H1 (cell line): ENCODE data around the gene PWP1. TPM values are rescaled to one million over a fixed set of nuclear protein-coding genes. Genes with fewer than 3 reads are reported as not detected.

Source experiments
- CTCF ChIA-PET: fragments of 300-600 bp; sonication (Branson Sonifier 250); formaldehyde crosslinking; loops from one replicate; lab custom pipeline; 2021; ENCODE audit not compliant: partially characterized antibody; lab: Charles Lee
- POLR2A ChIA-PET: fragments of 300-600 bp; sonication (Branson Sonifier 250); formaldehyde crosslinking; loops from one replicate; lab custom pipeline; 2021; ENCODE audit warnings: inconsistent platforms; ENCODE audit not compliant: partially characterized antibody; lab: Charles Lee
- DNase-seq, 2 experiments: peaks; one replicate each; pipeline versions ENCODE4 v3.0.0 to v3.0.0-alpha.2; 2010 to 2022; ENCODE audit warnings: low spot score in 2 of 2, low read depth in 1 of 2, mixed read lengths in 1 of 2
- FAIRE-seq: peaks from 2 replicates; lab custom pipeline; 2011; peaks lifted over from hg19 to GRCh38; lab: Jason Lieb, UNC
- H2AFZ ChIP-seq: 2 replicates; pipeline ENCODE4 v1.8.1; 2012; ENCODE audit warnings: low read length, inconsistent platforms
- H2AK5ac ChIP-seq: 2 replicates; pipeline ENCODE4 v1.6.1; 2013; ENCODE audit warnings: low read depth, low read length
- H2BK120ac ChIP-seq: replicated peaks from 2 replicates; pipeline ENCODE3; 2013; ENCODE audit warnings: low read depth, low read length, inconsistent platforms
- H2BK12ac ChIP-seq: 2 replicates; pipeline ENCODE4 v1.6.1; 2013; ENCODE audit warnings: low read depth, low read length
- H2BK15ac ChIP-seq: 2 replicates; pipeline ENCODE4 v1.6.1; 2013; ENCODE audit warnings: low read length
- H2BK20ac ChIP-seq: 2 replicates; pipeline ENCODE4 v1.6.1; 2013; ENCODE audit warnings: low read length
- H2BK5ac ChIP-seq: 2 replicates; pipeline ENCODE4 v1.6.1; 2013; ENCODE audit warnings: low read depth, low read length
- H3K14ac ChIP-seq: 2 replicates; pipeline ENCODE4 v1.6.1; 2013; ENCODE audit warnings: inconsistent platforms; ENCODE audit not compliant: insufficient read length
- H3K18ac ChIP-seq: 2 replicates; pipeline ENCODE4 v1.6.1; 2013; ENCODE audit warnings: low read length; ENCODE audit errors: extremely low read depth
- H3K23ac ChIP-seq: 2 replicates; pipeline ENCODE4 v1.6.1; 2013; ENCODE audit warnings: inconsistent platforms; ENCODE audit not compliant: insufficient read length
- H3K23me2 ChIP-seq: 2 replicates; pipeline ENCODE4 v1.6.1; 2013; ENCODE audit warnings: low read depth, low read length
- H3K27ac ChIP-seq: 2 replicates; pipeline ENCODE4 v1.6.1; 2011; ENCODE audit warnings: low read depth, low read length, inconsistent platforms
- H3K27me3 ChIP-seq, 4 experiments: replicated peaks in 1 of 4; 1 replicate in 1 of 4; 2 replicates in 3 of 4; pipeline versions ENCODE4 v1.6.1 to v1.8.1; 2011 to 2013; ENCODE audit warnings: low read length in 3 of 4, mild to moderate bottlenecking in 3 of 4, inconsistent platforms in 2 of 4, mixed read lengths in 2 of 4, moderate library complexity in 1 of 4; ENCODE audit not compliant: control insufficient read depth in 3 of 4, insufficient read depth in 3 of 4; ENCODE audit errors: extremely low read depth in 1 of 4
- H3K36me3 ChIP-seq, 4 experiments: 2 replicates each; pipeline versions ENCODE4 v1.6.1 to v1.8.1; 2011 to 2013; ENCODE audit warnings: mild to moderate bottlenecking in 4 of 4, low read length in 3 of 4, moderate library complexity in 2 of 4, control low read depth in 1 of 4, inconsistent platforms in 1 of 4; ENCODE audit not compliant: insufficient read depth in 4 of 4, control insufficient read depth in 2 of 4
- H3K4ac ChIP-seq: replicated peaks from 2 replicates; pipeline ENCODE3; 2013; ENCODE audit warnings: low read length, low read depth, mixed read lengths, inconsistent platforms; ENCODE audit not compliant: insufficient read length
- H3K4me1 ChIP-seq, 4 experiments: replicated peaks in 1 of 4; 1 replicate in 1 of 4; 2 replicates in 3 of 4; pipeline versions ENCODE4 v1.6.1 to v1.8.1; 2011 to 2013; ENCODE audit warnings: low read length in 3 of 4, inconsistent platforms in 2 of 4, mixed read lengths in 1 of 4; ENCODE audit not compliant: insufficient read depth in 4 of 4, control insufficient read depth in 3 of 4
- H3K4me2 ChIP-seq, 2 experiments: 2 replicates each; pipeline versions ENCODE4 v1.6.1 to v1.8.1; 2011 to 2013; ENCODE audit warnings: low read depth in 2 of 2, low read length in 2 of 2, control low read depth in 1 of 2, inconsistent platforms in 1 of 2, mild to moderate bottlenecking in 1 of 2; ENCODE audit not compliant: insufficient read depth in 1 of 2
- H3K4me3 ChIP-seq, 4 experiments: fragments of 200-600, 300-600 bp in 1 of 4; sonication (generic), shearing (Covaris generic), sonication (Bioruptor Twin) in 1 of 4; 2 replicates each; pipeline versions ENCODE4 v1.5.1 to v1.8.1; 2011 to 2016; ENCODE audit warnings: low read length in 4 of 4, low read depth in 3 of 4, control low read depth in 2 of 4, inconsistent platforms in 2 of 4, mild to moderate bottlenecking in 2 of 4, mixed read lengths in 1 of 4, moderate library complexity in 1 of 4; ENCODE audit not compliant: insufficient read depth in 2 of 4; ENCODE audit errors: extremely low read depth in 1 of 4
- H3K56ac ChIP-seq: replicated peaks from 2 replicates; pipeline ENCODE3; 2013; ENCODE audit warnings: low read depth, mild to moderate bottlenecking, mixed read lengths, low read length, inconsistent platforms; ENCODE audit not compliant: insufficient read length
- H3K79me1 ChIP-seq: 2 replicates; pipeline ENCODE4 v1.6.1; 2013; ENCODE audit warnings: low read depth, low read length, control low read depth
- H3K79me2 ChIP-seq, 2 experiments: 2 replicates each; pipeline versions ENCODE4 v1.6.1 to v1.8.1; 2012 to 2013; ENCODE audit warnings: low read length in 2 of 2, mild to moderate bottlenecking in 2 of 2, inconsistent platforms in 1 of 2; ENCODE audit not compliant: insufficient read depth in 2 of 2, control insufficient read depth in 1 of 2
- H3K9ac ChIP-seq, 4 experiments: replicated peaks in 1 of 4; 1 replicate in 1 of 4; 2 replicates in 3 of 4; pipeline versions ENCODE4 v1.6.1 to v1.8.1; 2011 to 2013; ENCODE audit warnings: low read depth in 3 of 4, low read length in 3 of 4, control low read depth in 2 of 4, mild to moderate bottlenecking in 2 of 4, moderate library complexity in 2 of 4, inconsistent platforms in 1 of 4; ENCODE audit errors: extremely low read depth in 1 of 4
- H3K9me3 ChIP-seq, 2 experiments: 2 replicates each; pipeline versions ENCODE4 v1.6.1 to v1.8.1; 2012 to 2013; ENCODE audit warnings: mild to moderate bottlenecking in 2 of 2, moderate library complexity in 2 of 2, control low read depth in 1 of 2, inconsistent platforms in 1 of 2, low read depth in 1 of 2, low read length in 1 of 2, mixed read lengths in 1 of 2; ENCODE audit not compliant: insufficient read depth in 2 of 2
- H4K20me1 ChIP-seq, 2 experiments: replicated peaks in 1 of 2; 2 replicates each; pipeline versions ENCODE3 to v1.8.1; 2011 to 2013; ENCODE audit warnings: inconsistent platforms in 2 of 2, low read length in 2 of 2, mild to moderate bottlenecking in 1 of 2; ENCODE audit not compliant: insufficient read depth in 2 of 2, control insufficient read depth in 1 of 2
- H4K5ac ChIP-seq: 2 replicates; pipeline ENCODE4 v1.6.1; 2013; ENCODE audit warnings: low read length, low read depth, mixed read lengths, inconsistent platforms; ENCODE audit not compliant: insufficient read length
- H4K8ac ChIP-seq: 2 replicates; pipeline ENCODE4 v1.8.0; 2013; ENCODE audit warnings: mild to moderate bottlenecking, moderate library complexity, low read length, inconsistent platforms; ENCODE audit not compliant: insufficient read depth; ENCODE audit errors: extremely low read depth
- H4K91ac ChIP-seq: replicated peaks from 2 replicates; pipeline ENCODE3; 2013; ENCODE audit warnings: low read length, mixed read lengths, inconsistent platforms; ENCODE audit not compliant: insufficient read length
- BACH1 ChIP-seq: IDR thresholded peaks from 2 replicates; pipeline ENCODE4 v1.6.1; 2012; ENCODE audit warnings: low read length, improper control_type of control experiment
- FOSL1 ChIP-seq: IDR thresholded peaks from 2 replicates; pipeline ENCODE4 v1.6.1; 2011; ENCODE audit warnings: mild to moderate bottlenecking, low read depth, low read length, moderate library complexity; ENCODE audit not compliant: insufficient read depth
- KDM1A ChIP-seq: fragments of 200-600, 300-600 bp; sonication (generic); IDR thresholded peaks from 2 replicates; pipeline ENCODE4 v1.7.1; 2016; ENCODE audit warnings: mild to moderate bottlenecking, low read length, borderline replicate concordance
- WGBS, 2 experiments: shearing (Covaris generic) in 1 of 2; methylation state at CpG; one replicate each; pipeline versions ENCODE4 v1.1.6 to v1.1.7; 2013 to 2015; ENCODE audit warnings: low lambda C conversion rate in 2 of 2, mixed read lengths in 2 of 2, inconsistent platforms in 1 of 2, low coverage in 1 of 2, missing lambda C conversion rate in 1 of 2; ENCODE audit not compliant: insufficient replicate concordance in 2 of 2, insufficient coverage in 1 of 2, insufficient read length in 1 of 2; ENCODE audit errors: extremely low coverage in 1 of 2, missing lambda C conversion rate in 1 of 2; 5-methylcytosine and 5-hydroxymethylcytosine counted together
- polyA plus RNA-seq, 7 experiments: library from polyadenylated mRNA; depleted of rRNA in 3 of 7; stranded (reverse) in 5 of 7; unstranded in 2 of 7; fragments of >200 nt in 5 of 7; fragments of 200-250 nt in 2 of 7; gene quantifications; 1 replicate in 5 of 7; 2 replicates in 1 of 7; 4 replicates in 1 of 7; pipeline versions ENCODE4 v1.2.1 to v1.2.3, GENCODE V29; 2011 to 2013; ENCODE audit warnings: missing spikeins in 2 of 7, mixed read lengths in 2 of 7
- total RNA-seq: library from RNA; stranded (reverse); fragmentation: NEBNext Ultra II Directional; extraction: Animal tissue kit (Norgen Biotek cat#: 25700); gene quantifications from 2 replicates; pipeline ENCODE4 v1.2.1, GENCODE V29; 2021
- TF ChIP-seq, protein P1 (sequence below): IDR thresholded peaks from 2 replicates; pipeline ENCODE4 v1.6.1; 2012; ENCODE audit warnings: inconsistent platforms

The PWP1 gene
- total and polyA plus RNA-seq, 2 of the 8 experiments (the other 6 are each of a cell fraction or from before 2014, with no cell fraction given): 57.8 to 78.5 TPM

- Histone ChIP-seq H2BK20ac (no peak overlapping the region), H3K9ac (no peak overlapping the region), H3K4me2 (no peak overlapping the region), H2AK5ac (no peak overlapping the region), H4K8ac (no peak overlapping the region), H4K20me1 (no peaks in the 10 kb centered on the region), H3K27ac (no peak overlapping the region), H4K5ac (no peak overlapping the region), H2BK120ac (no peak overlapping the region), H2AFZ (no peak overlapping the region), H3K4me3 (no peak overlapping the region), H3K27me3 (no peaks in the 10 kb centered on the region; a peak in 1 of 7 replicates), H3K56ac (no peak overlapping the region), H3K23me2 (no peaks in the 10 kb centered on the region), H3K4me1 (peaks cover 3 to 9% (median 8%) of the 10 kb centered on the region in 4 experiments; a peak in 5 of 7 replicates), H3K9me3 (no peaks in the 10 kb centered on the region), H3K23ac (no peak overlapping the region), H2BK5ac (no peak overlapping the region), H3K14ac (no peak overlapping the region), H3K36me3 (no peaks in the 10 kb centered on the region), H3K4ac (no peak overlapping the region), H2BK15ac (no peak overlapping the region), H3K79me1 (no peaks in the 10 kb centered on the region), H3K79me2 (no peaks in the 10 kb centered on the region), H2BK12ac (no peak overlapping the region), H4K91ac (no peak overlapping the region), H3K18ac (no peak overlapping the region)
- 97% methylated on average over 4 of the region's 4 CpGs; no CpG with 5 or more reads in 1 of the 2 experiments for WGBS, 2 experiments
- TF ChIP-seq, protein P1, sequence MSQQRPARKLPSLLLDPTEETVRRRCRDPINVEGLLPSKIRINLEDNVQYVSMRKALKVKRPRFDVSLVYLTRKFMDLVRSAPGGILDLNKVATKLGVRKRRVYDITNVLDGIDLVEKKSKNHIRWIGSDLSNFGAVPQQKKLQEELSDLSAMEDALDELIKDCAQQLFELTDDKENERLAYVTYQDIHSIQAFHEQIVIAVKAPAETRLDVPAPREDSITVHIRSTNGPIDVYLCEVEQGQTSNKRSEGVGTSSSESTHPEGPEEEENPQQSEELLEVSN: no peak
- TF ChIP-seq BACH1 (no peak), FOSL1 (no peak), KDM1A (peak; percentile 50; the same call in 1 of the 2 replicates)
- DNase-seq (no peak), FAIRE-seq (no peak)
- ChIA-PET CTCF (interaction anchor here (1.4 to 1.9 kb wide), 4 partner anchors 9 to 46 kb away, joined by 4 to 9 read pairs (median 4); no protein-coding TSS in a partner anchor), POLR2A (interaction anchor here (1.1 kb wide), 1 partner anchor 10 kb away, joined by 3 read pairs; no protein-coding TSS in a partner anchor)
Observed at GRCh38 chr12:107667464-107667863, 18.1 kb upstream of the PWP1 start.
